ENCODE results near the gene NBAS.

The NBAS gene

GRCh38 chr2:15560988-15561573, at the start of gene NBAS:
Gene NBAS (minus strand): TSS chr2:15561334. CDS start chr2:15561304, 30 bp downstream.
- DNase-seq, result peak; percentile 81

- DNase-seq, result no peak
Measured at GRCh38 chr2:15610430-15610952, 49.4 kb upstream of the NBAS start.

DNA sequence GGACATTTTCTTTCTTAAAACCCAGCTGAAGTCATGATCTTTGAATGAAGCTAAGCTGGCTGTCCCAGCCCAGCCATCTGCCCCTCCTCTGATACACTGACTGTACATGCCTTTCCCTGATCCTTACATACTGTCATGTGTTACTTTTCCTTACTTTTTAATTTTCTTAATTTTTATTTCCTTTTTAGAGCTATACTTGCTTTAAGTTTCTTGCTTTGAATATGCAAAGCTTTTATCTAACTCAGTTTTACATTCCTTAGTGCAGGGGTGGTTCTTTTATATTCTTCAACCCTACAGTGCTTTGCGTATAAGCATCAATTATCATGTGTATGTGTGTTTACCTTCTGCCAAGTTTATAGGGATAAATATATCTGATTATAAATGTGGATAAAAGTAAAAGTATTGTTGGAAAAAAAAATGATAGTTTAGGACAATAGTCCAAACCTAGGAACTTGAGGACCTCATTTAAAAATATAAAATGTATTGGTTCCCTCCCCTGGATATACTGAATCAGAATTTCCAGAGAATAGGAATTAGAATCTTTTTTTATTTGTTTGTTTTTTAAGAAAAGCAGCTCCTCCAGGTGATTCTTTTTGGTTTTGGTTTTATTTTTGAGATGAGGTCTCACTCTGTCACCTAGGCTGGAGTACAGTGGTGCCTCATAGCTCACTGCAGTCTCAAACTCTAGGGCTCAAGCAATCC, 48.4 kb upstream of the NBAS start:
- no peak for DNase-seq

DNA sequence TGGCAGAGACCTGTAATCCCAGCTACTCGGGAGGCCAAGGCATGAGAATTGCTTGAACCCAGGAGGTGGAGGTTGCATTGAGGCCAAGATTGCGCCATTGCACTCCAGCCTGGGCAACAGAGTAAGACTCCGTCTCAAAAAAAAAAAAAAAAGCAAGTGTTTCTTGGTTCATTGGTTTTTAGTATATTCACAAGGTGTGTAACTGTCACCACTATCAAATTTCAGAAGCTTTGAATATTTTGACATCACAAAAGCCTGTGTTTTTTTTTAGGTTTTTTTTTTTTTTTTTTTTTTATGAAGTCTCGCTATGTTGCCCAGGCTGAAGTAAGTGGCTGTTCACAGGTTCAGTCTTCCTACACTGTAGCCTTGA, 47.2 kb upstream of the NBAS start:
- DNase-seq, result no peak

GRCh38 chr2:15607709-15608391, 46.7 kb upstream of the NBAS start:
- no peak for DNase-seq

- no peak for DNase-seq
Measured at GRCh38 chr2:15606481-15607441, 45.6 kb upstream of the NBAS start.

DNA sequence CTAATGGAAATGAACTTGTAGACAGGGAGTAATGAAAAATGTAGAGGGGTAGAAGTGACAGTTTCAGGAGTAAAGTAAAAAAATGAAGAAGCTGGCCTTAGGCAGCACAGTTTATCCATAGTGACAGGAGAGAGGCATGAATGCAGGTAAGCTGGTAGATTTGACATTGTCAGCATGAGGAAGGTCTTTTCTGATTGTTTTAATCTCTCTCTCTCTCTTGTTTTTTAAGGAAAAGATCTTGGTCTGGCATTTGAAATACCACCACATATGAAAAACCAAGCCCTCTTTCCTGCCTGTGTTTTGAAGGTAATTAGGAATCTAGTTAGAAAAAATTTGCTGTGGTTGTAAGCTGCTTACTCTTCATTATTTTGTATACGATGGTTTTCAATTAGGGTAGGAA, 44.6 kb upstream of the NBAS start:
- no peak for DNase-seq

DNA sequence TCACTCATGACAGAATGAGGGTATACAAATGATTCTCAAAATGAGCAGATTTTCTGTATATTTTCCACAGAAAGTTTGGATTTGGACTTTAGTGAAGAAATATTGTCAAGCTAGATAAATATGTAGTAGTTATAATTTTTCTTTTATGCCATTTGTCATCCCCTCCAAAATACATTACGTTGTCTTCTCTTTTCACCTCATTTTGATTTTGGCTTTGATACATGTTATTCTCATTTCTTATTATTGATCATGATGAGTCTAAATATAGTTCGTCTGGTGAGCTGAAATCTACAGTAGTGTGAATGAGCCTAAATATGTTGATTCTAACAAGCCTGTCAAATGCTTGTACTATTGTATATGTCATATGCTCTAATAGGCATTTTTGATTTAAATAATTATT, 42.8 kb upstream of the NBAS start:
- DNase-seq, result no peak

DNA sequence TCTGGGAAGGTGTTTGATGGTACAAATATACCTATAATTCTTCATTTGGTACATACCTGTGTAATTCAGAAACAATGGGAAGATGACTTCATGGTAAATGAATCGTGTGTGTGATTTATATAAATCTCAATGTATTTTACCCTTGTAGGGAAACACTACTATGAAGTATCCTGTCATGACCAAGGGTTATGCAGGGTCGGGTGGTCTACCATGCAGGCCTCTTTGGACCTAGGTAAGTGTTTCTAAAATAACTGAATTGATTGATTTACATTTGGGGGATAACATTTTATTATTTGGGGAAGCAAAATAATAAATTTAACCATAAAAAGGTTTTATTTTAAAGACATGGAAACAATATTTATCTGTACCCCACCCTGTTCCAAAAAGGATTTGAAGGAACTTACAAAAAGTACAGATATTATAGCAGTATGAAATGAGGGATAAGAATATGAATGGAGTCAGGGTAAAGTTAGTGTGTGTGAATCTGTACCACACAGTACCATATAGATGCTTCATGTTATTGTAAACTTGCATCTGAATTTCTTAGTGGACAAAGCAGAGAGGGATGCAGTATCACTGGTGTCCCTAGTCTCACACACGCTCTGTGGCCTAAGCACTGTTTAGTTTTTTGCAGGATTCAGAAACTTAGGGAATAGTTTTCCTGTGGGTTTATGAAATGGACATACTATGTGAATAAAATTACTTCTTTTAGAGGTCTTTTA, 42.1 kb upstream of the NBAS start:
- DNase-seq, result no peak

DNA sequence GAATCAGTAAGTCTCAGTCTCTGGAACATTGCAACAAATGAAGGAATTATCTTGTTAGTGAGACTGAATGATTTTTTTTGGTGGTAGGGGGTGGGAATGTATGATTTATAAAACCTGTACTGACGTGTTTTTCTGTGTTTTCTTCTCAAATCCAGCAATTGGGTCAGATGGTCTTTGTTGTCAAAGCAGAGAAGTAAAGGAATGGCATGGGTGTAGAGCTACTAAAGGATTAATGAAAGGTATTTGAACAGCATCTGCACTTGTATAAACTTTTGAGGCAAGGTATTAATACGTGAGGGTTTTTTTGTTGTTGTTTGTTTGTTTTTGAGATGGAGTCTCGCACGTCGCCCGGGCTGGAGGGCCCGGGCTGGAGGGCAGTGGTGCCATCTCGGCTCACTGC, 41.3 kb upstream of the NBAS start:
- DNase-seq, result no peak

GRCh38 chr2:15601681-15602080, 40.5 kb upstream of the NBAS start:
- no peak for DNase-seq

DNA sequence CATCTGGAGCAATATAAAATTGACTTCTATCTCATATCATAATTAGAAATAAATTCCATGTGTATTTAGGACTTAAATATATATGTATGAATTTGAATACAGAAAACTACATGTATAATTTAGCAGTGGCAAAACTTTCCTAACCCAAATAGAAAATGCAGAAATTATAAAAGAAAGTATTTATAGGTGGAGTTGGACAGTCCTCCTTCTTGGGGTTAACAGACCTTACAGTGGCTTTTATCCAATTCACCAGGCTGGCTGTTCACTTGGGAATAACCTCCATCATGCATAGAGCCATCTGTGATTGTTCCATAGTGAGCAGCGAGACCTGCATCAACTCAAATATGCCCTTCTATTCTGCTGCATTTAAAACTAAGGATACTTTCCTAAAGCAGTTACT, 38.9 kb upstream of the NBAS start:
- no peak for DNase-seq

GRCh38 chr2:15596968-15597367, 35.8 kb upstream of the NBAS start:
- no peak for DNase-seq

DNA sequence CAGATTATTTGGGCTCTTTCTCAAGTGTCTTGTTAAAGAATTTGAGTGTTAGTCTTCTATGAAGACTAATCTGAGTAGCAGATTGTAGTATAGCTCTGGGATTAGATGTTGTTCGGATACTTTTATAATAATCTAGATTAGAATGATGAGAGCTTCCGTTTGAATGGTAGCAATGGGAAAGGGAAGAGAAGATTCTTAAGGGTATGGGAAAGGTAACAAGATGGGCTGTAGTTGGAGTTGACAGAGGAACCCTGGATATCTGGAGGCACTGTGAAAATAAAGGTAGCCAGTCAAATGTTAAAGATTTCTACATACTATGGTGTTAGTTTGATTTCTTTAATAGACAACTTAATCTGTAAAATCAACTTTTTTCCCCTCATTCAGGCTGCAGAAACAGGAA, 35.2 kb upstream of the NBAS start:
- DNase-seq, result no peak

- DNase-seq, result no peak
Measured at GRCh38 chr2:15595936-15596335, 34.8 kb upstream of the NBAS start.

DNA sequence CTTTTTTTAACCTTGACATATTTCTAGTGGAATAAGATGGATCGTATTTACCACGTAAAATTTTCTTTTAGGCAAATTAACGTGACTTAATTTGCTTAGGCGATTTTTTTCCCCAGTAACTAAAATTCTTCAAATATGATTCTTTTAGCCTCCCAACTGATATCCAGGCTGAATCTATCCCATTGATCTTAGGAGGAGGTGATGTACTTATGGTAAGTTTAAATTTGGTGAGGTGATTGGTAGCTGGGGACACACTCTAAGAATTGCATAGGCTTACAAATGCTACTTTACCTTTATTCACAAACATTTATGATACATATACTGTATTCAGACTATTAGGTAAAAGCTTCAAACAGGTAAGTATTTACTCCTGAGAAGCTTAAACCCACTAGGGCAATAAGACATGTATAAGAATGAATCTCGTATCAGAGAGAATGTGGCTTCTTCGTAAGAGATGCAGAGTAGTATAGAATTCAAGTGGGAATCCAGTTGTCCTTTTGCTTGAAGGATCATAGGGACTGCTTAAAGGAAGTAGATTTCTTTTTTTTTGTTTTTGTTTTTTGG, 34.3 kb upstream of the NBAS start:
- no peak for DNase-seq

DNA sequence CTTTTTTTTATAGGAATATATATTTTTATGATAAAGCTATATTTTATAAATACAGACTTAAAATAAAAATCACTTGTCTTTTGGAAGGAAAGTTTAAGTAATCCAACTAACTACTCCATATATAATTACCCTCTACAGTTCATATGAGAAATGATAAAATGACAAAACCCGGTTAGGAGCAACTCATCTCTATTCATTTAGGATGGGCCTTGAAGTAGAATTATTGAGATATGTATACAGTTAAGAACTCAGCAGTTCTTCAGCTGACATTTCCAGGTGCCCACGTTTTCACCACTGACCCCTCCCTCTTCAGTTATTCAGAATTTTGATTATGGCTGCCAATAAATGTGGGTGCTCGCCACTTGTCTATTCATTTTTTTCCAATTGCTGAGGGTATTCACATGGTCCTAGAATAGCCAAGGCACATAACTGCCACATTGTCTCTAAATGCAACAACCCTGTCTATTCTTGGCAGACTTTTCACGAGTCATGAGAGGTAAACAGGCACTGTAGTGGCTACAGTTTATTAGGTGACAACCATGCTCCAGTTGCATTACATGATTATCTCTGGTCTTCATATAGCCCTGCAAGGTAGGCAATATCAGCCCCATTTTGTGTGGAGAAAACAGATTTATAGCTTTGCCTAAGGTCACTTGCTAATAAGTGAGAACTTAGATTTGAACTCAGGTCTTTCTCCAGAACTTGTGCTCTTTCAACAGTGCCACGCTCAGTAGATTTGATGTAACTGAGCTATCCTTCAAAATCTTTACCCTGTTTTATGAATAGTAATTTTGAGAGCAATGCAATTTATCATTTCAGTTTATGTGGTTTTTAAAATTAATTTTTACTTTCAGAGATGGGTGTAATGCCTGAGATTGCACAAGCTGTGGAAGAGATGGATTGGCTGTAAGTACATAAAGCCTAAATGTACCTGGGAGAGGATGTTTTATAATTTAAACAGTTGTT, 33.4 kb upstream of the NBAS start:
- no peak for DNase-seq

- DNase-seq, result no peak
Measured at GRCh38 chr2:15593327-15593705, 32.2 kb upstream of the NBAS start.

- DNase-seq, result peak; percentile 83
Measured at GRCh38 chr2:15591692-15592463, 30.7 kb upstream of the NBAS start, which contains the start of gene DDX1. Gene DDX1 (plus strand): TSS chr2:15591868. CDS start chr2:15591934, 66 bp downstream.

GRCh38 chr2:15591373-15591691, 30.2 kb upstream of the NBAS start:
- DNase-seq, result no peak
